ENCODE data around the gene RRP36.
"Not testable (repeated sequence)": the region's sequence is repeated elsewhere in the genome, so short reads cannot be mapped to it uniquely, and the experiment has no call there.

RRP36 gene

GRCh38 chr6:43040542-43041257 lies 19.3 kb downstream of the RRP36 start:
- no peak for DNase-seq (ENCODE audit: low read depth)
- Histone ChIP-seq H3K27me3 (replicated peaks; ENCODE audit: control insufficient read depth, insufficient read depth, low read length) (no peaks in the 10 kb centered on the region), H3K9me3 (ENCODE audit: control insufficient read depth, low read length) (no peaks in the 10 kb centered on the region), H3K4me3 (ENCODE audit: low read length) (no peak overlapping the region), H3K4me1 (ENCODE audit: control insufficient read depth, insufficient read depth, low read length) (no peaks in the 10 kb centered on the region), H3K36me3 (ENCODE audit: control insufficient read depth, insufficient read depth, low read length, severe bottlenecking) (peaks cover 77% of the 10 kb centered on the region), H3K9ac (ENCODE audit: low read length) (no peak overlapping the region)

- not testable (repeated sequence) for H3K9ac ChIP-seq (ENCODE audit: low read length); DNase-seq (ENCODE audit: low read depth); H3K27me3 ChIP-seq (replicated peaks; ENCODE audit: control insufficient read depth, insufficient read depth, low read length); H3K9me3 ChIP-seq (ENCODE audit: control insufficient read depth, low read length); H3K4me3 ChIP-seq (ENCODE audit: low read length); H3K4me1 ChIP-seq (ENCODE audit: control insufficient read depth, insufficient read depth, low read length)
- H3K36me3 ChIP-seq (ENCODE audit: control insufficient read depth, insufficient read depth, low read length, severe bottlenecking): peaks cover 81% of the 10 kb centered on the region
These were observed 20.1 kb downstream of the RRP36 start for GRCh38 chr6:43041475-43041874.

GRCh38 chr6:43043310-43043709 lies 21.9 kb downstream of the RRP36 start:
- Histone ChIP-seq H3K36me3 (ENCODE audit: control insufficient read depth, insufficient read depth, low read length, severe bottlenecking) (peaks cover 79% of the 10 kb centered on the region), H3K9ac (ENCODE audit: low read length) (no peak overlapping the region), H3K4me3 (ENCODE audit: low read length) (no peak overlapping the region), H3K27me3 (replicated peaks; ENCODE audit: control insufficient read depth, insufficient read depth, low read length) (no peaks in the 10 kb centered on the region), H3K9me3 (ENCODE audit: control insufficient read depth, low read length) (no peaks in the 10 kb centered on the region), H3K4me1 (ENCODE audit: control insufficient read depth, insufficient read depth, low read length) (no peaks in the 10 kb centered on the region)
- DNase-seq (ENCODE audit: low read depth): no peak

- DNase-seq (ENCODE audit: low read depth): no peak
- H3K4me1 ChIP-seq (ENCODE audit: control insufficient read depth, insufficient read depth, low read length): no peaks in the 10 kb centered on the region
- H3K27me3 ChIP-seq (replicated peaks; ENCODE audit: control insufficient read depth, insufficient read depth, low read length): no peaks in the 10 kb centered on the region
- H3K9ac ChIP-seq (ENCODE audit: low read length): no peak overlapping the region
- peaks cover 79% of the 10 kb centered on the region for H3K36me3 ChIP-seq (ENCODE audit: control insufficient read depth, insufficient read depth, low read length, severe bottlenecking)
- H3K9me3 ChIP-seq (ENCODE audit: control insufficient read depth, low read length): no peaks in the 10 kb centered on the region
- H3K4me3 ChIP-seq (ENCODE audit: low read length): no peak overlapping the region
These were observed 24.0 kb downstream of the RRP36 start for GRCh38 chr6:43045371-43045930.

- Histone ChIP-seq H3K4me3 (ENCODE audit: low read length) (no peak overlapping the region), H3K27me3 (replicated peaks; ENCODE audit: control insufficient read depth, insufficient read depth, low read length) (no peaks in the 10 kb centered on the region), H3K36me3 (ENCODE audit: control insufficient read depth, insufficient read depth, low read length, severe bottlenecking) (peaks cover 67% of the 10 kb centered on the region), H3K9me3 (ENCODE audit: control insufficient read depth, low read length) (no peaks in the 10 kb centered on the region), H3K9ac (ENCODE audit: low read length) (no peak overlapping the region), H3K4me1 (ENCODE audit: control insufficient read depth, insufficient read depth, low read length) (peaks cover 20% of the 10 kb centered on the region)
- DNase-seq (ENCODE audit: low read depth): no peak
These were observed 26.6 kb downstream of the RRP36 start for GRCh38 chr6:43047998-43048397.

GRCh38 chr6:43050981-43051380 lies 29.6 kb downstream of the RRP36 start:
- H3K27me3 ChIP-seq (replicated peaks; ENCODE audit: control insufficient read depth, insufficient read depth, low read length): no peaks in the 10 kb centered on the region
- H3K4me3 ChIP-seq (ENCODE audit: low read length): peak overlapping the region; percentile 35
- H3K9me3 ChIP-seq (ENCODE audit: control insufficient read depth, low read length): no peaks in the 10 kb centered on the region
- no peak for DNase-seq (ENCODE audit: low read depth)
- H3K36me3 ChIP-seq (ENCODE audit: control insufficient read depth, insufficient read depth, low read length, severe bottlenecking): peaks cover 56% of the 10 kb centered on the region
- H3K9ac ChIP-seq (ENCODE audit: low read length): no peak overlapping the region
- H3K4me1 ChIP-seq (ENCODE audit: control insufficient read depth, insufficient read depth, low read length): peaks cover 26% of the 10 kb centered on the region

- no peaks in the 10 kb centered on the region for H3K9me3 ChIP-seq (ENCODE audit: control insufficient read depth, low read length)
- no peak for DNase-seq (ENCODE audit: low read depth)
- H3K27me3 ChIP-seq (replicated peaks; ENCODE audit: control insufficient read depth, insufficient read depth, low read length): no peaks in the 10 kb centered on the region
- H3K4me1 ChIP-seq (ENCODE audit: control insufficient read depth, insufficient read depth, low read length): peaks cover 26% of the 10 kb centered on the region
- peaks cover 47% of the 10 kb centered on the region for H3K36me3 ChIP-seq (ENCODE audit: control insufficient read depth, insufficient read depth, low read length, severe bottlenecking)
- peak overlapping the region; percentile 98 for H3K9ac ChIP-seq (ENCODE audit: low read length)
- peak overlapping the region; percentile 90 for H3K4me3 ChIP-seq (ENCODE audit: low read length)
These were observed 30.9 kb downstream of the RRP36 start for GRCh38 chr6:43052225-43052841.

GRCh38 chr6:43052842-43053544 lies 31.6 kb downstream of the RRP36 start:
- H3K27me3 ChIP-seq (replicated peaks; ENCODE audit: control insufficient read depth, insufficient read depth, low read length): no peaks in the 10 kb centered on the region
- H3K36me3 ChIP-seq (ENCODE audit: control insufficient read depth, insufficient read depth, low read length, severe bottlenecking): peaks cover 45% of the 10 kb centered on the region
- H3K4me3 ChIP-seq (ENCODE audit: low read length): peak overlapping the region; percentile 90
- peaks cover 28% of the 10 kb centered on the region for H3K4me1 ChIP-seq (ENCODE audit: control insufficient read depth, insufficient read depth, low read length)
- no peaks in the 10 kb centered on the region for H3K9me3 ChIP-seq (ENCODE audit: control insufficient read depth, low read length)
- H3K9ac ChIP-seq (ENCODE audit: low read length): peak overlapping the region; percentile 98
- peak; percentile 37 for DNase-seq (ENCODE audit: low read depth)

GRCh38 chr6:43053545-43054205 lies 32.3 kb downstream of the RRP36 start, which contains the start of gene CUL7:
CUL7 (minus strand) TSS chr6:43053851; CDS start chr6:43052788, 1,063 bp downstream.
- peaks cover 40% of the 10 kb centered on the region for H3K36me3 ChIP-seq (ENCODE audit: control insufficient read depth, insufficient read depth, low read length, severe bottlenecking)

GRCh38 chr6:43054206-43054943 lies 33.0 kb downstream of the RRP36 start:
- peaks cover 35% of the 10 kb centered on the region for H3K36me3 ChIP-seq (ENCODE audit: control insufficient read depth, insufficient read depth, low read length, severe bottlenecking)
- H3K9ac ChIP-seq (ENCODE audit: low read length): peak overlapping the region; percentile 98
- H3K4me3 ChIP-seq (ENCODE audit: low read length): peak overlapping the region; percentile 90
- no peaks in the 10 kb centered on the region for H3K27me3 ChIP-seq (replicated peaks; ENCODE audit: control insufficient read depth, insufficient read depth, low read length)
- H3K9me3 ChIP-seq (ENCODE audit: control insufficient read depth, low read length): no peaks in the 10 kb centered on the region
- peaks cover 36% of the 10 kb centered on the region for H3K4me1 ChIP-seq (ENCODE audit: control insufficient read depth, insufficient read depth, low read length)
- no peak for DNase-seq (ENCODE audit: low read depth)

More at GRCh38 chr6:43053545-43054205, 32.3 kb downstream of the RRP36 start, which contains the start of gene CUL7:
- Histone ChIP-seq H3K9ac (ENCODE audit: low read length) (peak within 1 kb of the TSS; percentile 98), H3K4me3 (ENCODE audit: low read length) (peak within 1 kb of the TSS; percentile 90), H3K9me3 (ENCODE audit: control insufficient read depth, low read length) (no peaks in the 10 kb centered on the region), H3K4me1 (ENCODE audit: control insufficient read depth, insufficient read depth, low read length) (peaks cover 35% of the 10 kb centered on the region), H3K27me3 (replicated peaks; ENCODE audit: control insufficient read depth, insufficient read depth, low read length) (no peaks in the 10 kb centered on the region)
- DNase-seq (ENCODE audit: low read depth): peak; percentile 98

Data from adipocyte (in vitro differentiated cells).